Large intestine (tissue), 3 donors: ENCODE measurements around the gene GATA1. TPM values are rescaled to one million over a fixed set of nuclear protein-coding genes. Genes with fewer than 3 reads are reported as not detected.
"Not testable (repeated sequence)": the region's sequence is repeated elsewhere in the genome, so short reads cannot be mapped to it uniquely, and the experiment has no call there.

ENCODE experiments used
- DNase-seq, 2 donors: peaks; one replicate each; pipeline versions ENCODE4 v3.0.0 to v3.0.0-alpha.2; 2013
- H3K27ac ChIP-seq: one replicate; pipeline ENCODE4 v1.5.1; 2013; ENCODE audit warnings: low read length
- H3K27me3 ChIP-seq: 2 replicates; pipeline ENCODE4 v1.6.1; 2013; ENCODE audit warnings: low read length; ENCODE audit not compliant: control insufficient read depth, insufficient read depth
- H3K36me3 ChIP-seq: 2 replicates; pipeline ENCODE4 v1.6.1; 2013; ENCODE audit warnings: low read length; ENCODE audit not compliant: control insufficient read depth, insufficient read depth
- H3K4me1 ChIP-seq: one replicate; pipeline ENCODE4 v1.6.1; 2013; ENCODE audit warnings: low read length; ENCODE audit not compliant: control insufficient read depth, insufficient read depth
- H3K4me3 ChIP-seq: one replicate; pipeline ENCODE4 v1.5.1; 2013; ENCODE audit warnings: low read length
- H3K9me3 ChIP-seq: one replicate; pipeline ENCODE4 v1.6.1; 2013; ENCODE audit warnings: mild to moderate bottlenecking, low read depth, low read length, moderate library complexity; ENCODE audit not compliant: control insufficient read depth
- WGBS: methylation state at CpG from one replicate; pipeline ENCODE4 v1.1.5; 2013; ENCODE audit warnings: low lambda C conversion rate; ENCODE audit not compliant: insufficient coverage; 5-methylcytosine and 5-hydroxymethylcytosine counted together
- polyA plus RNA-seq: library from polyadenylated mRNA; unstranded; fragments of 120-200 nt; gene quantifications from one replicate; pipeline ENCODE4 v1.2.1, GENCODE V29; 2013

GATA1 gene
- polyA plus RNA-seq, 1 donor = 0.76 TPM

GRCh38 chrX:48813644-48814043, 27.3 kb downstream of the GATA1 start:
- Histone ChIP-seq H3K4me1 (no peaks in the 10 kb centered on the region), H3K9me3 (no peaks in the 10 kb centered on the region), H3K27ac (no peak overlapping the region), H3K36me3 (peaks cover 31% of the 10 kb centered on the region), H3K4me3 (no peak overlapping the region), H3K27me3 (no peaks in the 10 kb centered on the region)
- no peak for DNase-seq
- no CpG with 5 or more reads among the region's 8 CpGs for WGBS

GRCh38 chrX:48814722-48815121, 28.3 kb downstream of the GATA1 start:
- Histone ChIP-seq H3K27me3 (no peaks in the 10 kb centered on the region), H3K4me1 (no peaks in the 10 kb centered on the region), H3K36me3 (peaks cover 34% of the 10 kb centered on the region), H3K27ac (no peak overlapping the region), H3K9me3 (no peaks in the 10 kb centered on the region), H3K4me3 (no peak overlapping the region)
- WGBS = no CpG with 5 or more reads among the region's 8 CpGs
- no peak for DNase-seq

GRCh38 chrX:48815266-48815665, 28.9 kb downstream of the GATA1 start:
- H3K27ac ChIP-seq = no peak overlapping the region
- no peak overlapping the region for H3K4me3 ChIP-seq
- DNase-seq = peak in 1 of 2 donors; percentile 35
- no CpG with 5 or more reads among the region's 8 CpGs for WGBS
- no peaks in the 10 kb centered on the region for H3K9me3 ChIP-seq
- H3K4me1 ChIP-seq = no peaks in the 10 kb centered on the region
- peaks cover 38% of the 10 kb centered on the region for H3K36me3 ChIP-seq
- H3K27me3 ChIP-seq = no peaks in the 10 kb centered on the region

GRCh38 chrX:48816014-48816810, 29.8 kb downstream of the GATA1 start:
- peaks cover 42% of the 10 kb centered on the region for H3K36me3 ChIP-seq
- no peaks in the 10 kb centered on the region for H3K4me1 ChIP-seq
- H3K27me3 ChIP-seq = no peaks in the 10 kb centered on the region
- H3K27ac ChIP-seq = no peak overlapping the region
- DNase-seq = no peak
- no CpG with 5 or more reads among the region's 18 CpGs for WGBS
- H3K4me3 ChIP-seq = no peak overlapping the region
- H3K9me3 ChIP-seq = no peaks in the 10 kb centered on the region

GRCh38 chrX:48818098-48818497, 31.7 kb downstream of the GATA1 start:
- Histone ChIP-seq H3K4me3 (no peak overlapping the region), H3K4me1 (no peaks in the 10 kb centered on the region), H3K9me3 (no peaks in the 10 kb centered on the region), H3K27ac (no peak overlapping the region), H3K27me3 (no peaks in the 10 kb centered on the region), H3K36me3 (peaks cover 52% of the 10 kb centered on the region)
- no peak for DNase-seq
- no CpG with 5 or more reads among the region's 16 CpGs for WGBS

- Histone ChIP-seq H3K4me3 (no peak overlapping the region), H3K36me3 (peaks cover 54% of the 10 kb centered on the region), H3K4me1 (no peaks in the 10 kb centered on the region), H3K27me3 (no peaks in the 10 kb centered on the region), H3K27ac (no peak overlapping the region), H3K9me3 (no peaks in the 10 kb centered on the region)
- DNase-seq = no peak
- WGBS = no CpG with 5 or more reads among the region's 4 CpGs
These were observed 32.5 kb downstream of the GATA1 start for GRCh38 chrX:48818866-48819265.

GRCh38 chrX:48819394-48819793, 33.0 kb downstream of the GATA1 start:
- WGBS = no CpG with 5 or more reads among the region's 9 CpGs
- H3K9me3 ChIP-seq, H3K27ac ChIP-seq, H3K4me3 ChIP-seq, H3K27me3 ChIP-seq, H3K4me1 ChIP-seq, DNase-seq: not testable (repeated sequence)
- H3K36me3 ChIP-seq = peaks cover 55% of the 10 kb centered on the region

- Histone ChIP-seq H3K4me1 (no peaks in the 10 kb centered on the region), H3K4me3 (no peak overlapping the region), H3K9me3 (peaks cover 6% of the 10 kb centered on the region), H3K27me3 (peaks cover 12% of the 10 kb centered on the region), H3K27ac (no peak overlapping the region), H3K36me3 (peaks cover 42% of the 10 kb centered on the region)
- DNase-seq = no peak
- no CpG with 5 or more reads among the region's 6 CpGs for WGBS
These were observed 36.7 kb downstream of the GATA1 start for GRCh38 chrX:48823053-48823452.

GRCh38 chrX:48824066-48824465, 37.7 kb downstream of the GATA1 start:
- Histone ChIP-seq H3K27me3 (peaks cover 12% of the 10 kb centered on the region), H3K9me3 (peaks cover 6% of the 10 kb centered on the region), H3K4me1 (no peaks in the 10 kb centered on the region), H3K36me3 (peaks cover 35% of the 10 kb centered on the region), H3K4me3 (no peak overlapping the region), H3K27ac (no peak overlapping the region)
- DNase-seq = no peak
- WGBS = no CpG with 5 or more reads among the region's 8 CpGs

GRCh38 chrX:48826135-48826875, 39.9 kb downstream of the GATA1 start, which contains the start of gene ERAS:
TSS of gene ERAS (plus strand) at chrX:48826513. CDS start at chrX:48829124, 2,611 bp downstream.
- Histone ChIP-seq H3K36me3 (peaks cover 27% of the 10 kb centered on the region), H3K9me3 (peaks cover 6% of the 10 kb centered on the region)
- no CpG with 5 or more reads among the region's 67 CpGs for WGBS

More at GRCh38 chrX:48826135-48826875, 39.9 kb downstream of the GATA1 start, which contains the start of gene ERAS:
- no peak for DNase-seq
- H3K4me1 ChIP-seq = no peaks in the 10 kb centered on the region
- no peak within 1 kb of the TSS for H3K27ac ChIP-seq
- no peak within 1 kb of the TSS for H3K4me3 ChIP-seq
- peaks cover 25% of the 10 kb centered on the region for H3K27me3 ChIP-seq
